Upper lobe of left lung (tissue), 6 donors: ENCODE data around the gene ASIP. TPM values are rescaled to one million over a fixed set of nuclear protein-coding genes. Genes with fewer than 3 reads are reported as not detected.
"Not testable (repeated sequence)": the region's sequence is repeated elsewhere in the genome, so short reads cannot be mapped to it uniquely, and the experiment has no call there.

Experiments
- ATAC-seq, 2 donors: fragments of 200-7000 bp; cut with Tn5 transposase; one replicate each; pipeline ENCODE4 v1.9.1; 2022; ENCODE audit warnings: mild to moderate bottlenecking in 2 of 2, moderate library complexity in 2 of 2; ENCODE audit not compliant: low FRiP score in 2 of 2
- DNase-seq, 2 donors: peaks; one replicate each; pipeline ENCODE4 v3.0.0-alpha.2; 2019 to 2020
- H3K27ac ChIP-seq, 4 donors: fragments of 200-600 bp; sonication (generic); one replicate each; pipeline ENCODE4 v1.5.1; 2016 to 2019
- H3K27me3 ChIP-seq, 4 donors: fragments of 200-600 bp; sonication (generic); one replicate each; pipeline ENCODE4 v1.5.1; 2017 to 2019
- H3K36me3 ChIP-seq, 4 donors: fragments of 200-600 bp; sonication (generic); one replicate each; pipeline ENCODE4 v1.5.1; 2016 to 2019
- H3K4me1 ChIP-seq, 4 donors: fragments of 200-600 bp; sonication (generic); one replicate each; pipeline ENCODE4 v1.5.1; 2018 to 2019
- H3K4me3 ChIP-seq, 4 donors: fragments of 200-600 bp; sonication (generic); one replicate each; pipeline ENCODE4 v1.5.1; 2017 to 2019; ENCODE audit warnings: mild to moderate bottlenecking in 2 of 4, moderate library complexity in 1 of 4
- H3K9me3 ChIP-seq, 4 donors: fragments of 200-600 bp; sonication (generic); one replicate each; pipeline ENCODE4 v1.5.1; 2018 to 2019
- EP300 ChIP-seq, 4 donors: sonication (generic); formaldehyde crosslinking; IDR thresholded peaks; one replicate each; pipeline ENCODE4 v1.5.1; 2017; ENCODE audit warnings: antibody characterized with exemption in 4 of 4, control low read depth in 2 of 4
- POLR2A ChIP-seq, 4 donors: fragments of 450-650 bp; IDR thresholded peaks; one replicate each; pipeline ENCODE4 v1.5.1; 2016 to 2017; ENCODE audit warnings: antibody characterized with exemption in 4 of 4, mild to moderate bottlenecking in 2 of 4
- POLR2AphosphoS5 ChIP-seq, 2 donors: sonication (generic); formaldehyde crosslinking; IDR thresholded peaks; one replicate each; pipeline ENCODE4 v1.5.1; 2017; ENCODE audit warnings: antibody characterized with exemption in 2 of 2
- WGBS, 2 donors: methylation state at CpG; one replicate each; pipeline ENCODE4 v1.1.5; 2017 to 2018; 5-methylcytosine and 5-hydroxymethylcytosine counted together
- total RNA-seq, 6 donors: library from RNA; depleted of rRNA in 4 of 6; stranded (reverse); fragments of >200 nt in 4 of 6; gene quantifications; one replicate each; pipeline versions ENCODE4 v1.1.0 to v1.2.1, GENCODE V29; 2016 to 2021
- TF ChIP-seq, protein P1 (sequence below), 6 experiments: fragments of 450-650 bp in 4 of 6; fragments of 200-600 bp in 2 of 6; sonication (generic) in 2 of 6; IDR thresholded peaks; one replicate each; pipeline ENCODE4 v1.5.1; 2016 to 2019; ENCODE audit warnings: antibody characterized with exemption in 6 of 6
- donor health status: DM: no; HTN: no; CAD: no; lungs with moderate emphysema.
- donor health status: DM: no; HTN: yes; CAD: no; lungs with severe emphysema.

The ASIP gene
- total RNA-seq, 6 donors from 2014 or later, result 0.47 to 0.54 TPM; not detected in 4

DNA sequence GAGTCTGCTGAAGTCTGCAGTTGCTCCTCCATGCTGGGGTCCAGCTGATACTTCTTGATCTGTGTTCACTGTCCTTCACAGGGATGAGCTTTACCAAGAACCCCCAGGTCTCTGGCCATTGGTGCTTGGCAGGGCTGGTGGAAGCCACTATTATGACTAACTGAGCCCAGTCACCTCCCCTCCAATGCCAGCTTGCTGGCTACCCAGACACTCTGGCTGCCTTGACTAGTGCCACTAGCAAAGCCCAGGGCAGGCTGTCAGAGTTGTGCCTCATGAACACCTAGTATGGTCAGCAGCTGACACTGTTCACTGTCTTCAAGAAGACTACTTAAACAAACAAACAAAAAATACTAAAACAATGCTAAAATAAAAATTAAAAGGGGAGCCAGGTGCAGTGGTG, 8.8 kb downstream of the ASIP start:
- Histone ChIP-seq H3K4me1 (peaks cover 0 to 4% (median 0%) of the 10 kb centered on the region in 4 donors), H3K27ac (no peak overlapping the region), H3K36me3 (no peaks in the 10 kb centered on the region), H3K27me3 (no peaks in the 10 kb centered on the region), H3K4me3 (no peak overlapping the region), H3K9me3 (no peaks in the 10 kb centered on the region)
- DNase-seq (no peak), ATAC-seq (no peak)
- TF ChIP-seq, protein P1, sequence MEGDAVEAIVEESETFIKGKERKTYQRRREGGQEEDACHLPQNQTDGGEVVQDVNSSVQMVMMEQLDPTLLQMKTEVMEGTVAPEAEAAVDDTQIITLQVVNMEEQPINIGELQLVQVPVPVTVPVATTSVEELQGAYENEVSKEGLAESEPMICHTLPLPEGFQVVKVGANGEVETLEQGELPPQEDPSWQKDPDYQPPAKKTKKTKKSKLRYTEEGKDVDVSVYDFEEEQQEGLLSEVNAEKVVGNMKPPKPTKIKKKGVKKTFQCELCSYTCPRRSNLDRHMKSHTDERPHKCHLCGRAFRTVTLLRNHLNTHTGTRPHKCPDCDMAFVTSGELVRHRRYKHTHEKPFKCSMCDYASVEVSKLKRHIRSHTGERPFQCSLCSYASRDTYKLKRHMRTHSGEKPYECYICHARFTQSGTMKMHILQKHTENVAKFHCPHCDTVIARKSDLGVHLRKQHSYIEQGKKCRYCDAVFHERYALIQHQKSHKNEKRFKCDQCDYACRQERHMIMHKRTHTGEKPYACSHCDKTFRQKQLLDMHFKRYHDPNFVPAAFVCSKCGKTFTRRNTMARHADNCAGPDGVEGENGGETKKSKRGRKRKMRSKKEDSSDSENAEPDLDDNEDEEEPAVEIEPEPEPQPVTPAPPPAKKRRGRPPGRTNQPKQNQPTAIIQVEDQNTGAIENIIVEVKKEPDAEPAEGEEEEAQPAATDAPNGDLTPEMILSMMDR (IDR thresholded peaks at IDR 0.05), result no peak
- no peak for TF ChIP-seq EP300 (IDR thresholded peaks at IDR 0.05)
- no peak for TF ChIP-seq POLR2AphosphoS5 (IDR thresholded peaks at IDR 0.05)
- no peak for TF ChIP-seq POLR2A (IDR thresholded peaks at IDR 0.05)

DNA sequence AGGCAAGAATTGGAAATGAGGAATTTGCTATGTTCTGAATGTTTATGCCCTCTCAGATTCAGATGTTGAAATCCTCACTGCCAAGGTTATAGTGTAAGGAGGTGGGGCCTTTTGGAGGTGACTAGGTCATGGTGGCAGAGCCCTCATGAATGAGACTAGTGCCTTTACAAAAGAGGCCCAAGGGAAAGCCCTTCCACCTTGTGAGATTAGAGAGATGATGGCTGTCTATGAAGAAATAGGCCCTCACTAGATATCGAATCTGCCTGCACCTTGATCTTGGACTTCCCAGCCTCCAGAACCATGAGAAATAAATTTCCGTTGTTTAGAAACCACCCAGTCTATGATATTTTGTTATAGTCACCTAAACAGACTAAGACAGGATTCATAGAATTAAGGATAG, 10.4 kb downstream of the ASIP start:
- ATAC-seq (no peak), DNase-seq (no peak)
- H3K27me3 ChIP-seq, result no peaks in the 10 kb centered on the region
- peaks cover 0 to 4% (median 0%) of the 10 kb centered on the region in 4 donors for H3K4me1 ChIP-seq
- H3K4me3 ChIP-seq, result no peak overlapping the region
- TF ChIP-seq POLR2A (IDR thresholded peaks at IDR 0.05) (no peak), EP300 (IDR thresholded peaks at IDR 0.05) (no peak), POLR2AphosphoS5 (IDR thresholded peaks at IDR 0.05) (no peak)
- TF ChIP-seq, protein P1 (IDR thresholded peaks at IDR 0.05), result no peak
- no peak overlapping the region for H3K27ac ChIP-seq
- no peaks in the 10 kb centered on the region for H3K9me3 ChIP-seq
- no peaks in the 10 kb centered on the region for H3K36me3 ChIP-seq
- 87 to 90% methylated on average over 2 of the region's 2 CpGs for WGBS, 2 donors

DNA sequence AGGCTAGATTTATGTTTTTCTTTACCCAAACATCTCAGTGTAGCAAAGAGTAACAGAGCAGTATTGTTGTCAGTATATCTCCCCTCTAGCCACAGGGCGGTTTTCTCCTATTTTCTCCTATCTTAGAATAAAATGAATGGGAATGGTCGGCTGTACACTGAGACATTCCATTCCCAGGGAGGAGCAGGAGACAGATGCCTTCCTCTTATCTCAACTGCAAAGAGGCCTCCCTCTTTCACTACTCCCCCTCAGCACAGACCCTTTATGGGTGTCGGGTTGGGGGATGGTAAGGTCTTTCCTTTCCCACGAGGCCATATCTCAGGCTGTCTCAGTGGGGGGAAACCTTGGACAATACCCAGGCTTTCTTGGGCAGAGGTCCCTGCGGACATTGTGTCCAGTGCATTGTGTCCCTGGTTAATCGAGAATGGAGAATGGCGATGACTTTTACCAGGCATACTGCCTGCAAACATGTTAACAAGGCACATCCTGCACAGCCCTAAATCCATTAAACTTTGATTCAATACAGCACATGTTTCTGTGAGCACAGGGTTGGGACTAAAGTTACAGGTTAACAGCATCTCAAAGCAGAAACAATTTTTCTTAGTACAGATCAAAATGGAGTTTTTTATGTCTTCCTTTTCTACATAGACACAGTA, 11.3 kb downstream of the ASIP start:
- H3K4me3 ChIP-seq, result not testable (repeated sequence)
- WGBS, 2 donors, result 70% methylated on average over 6 to 7 of the region's 7 CpGs

DNA sequence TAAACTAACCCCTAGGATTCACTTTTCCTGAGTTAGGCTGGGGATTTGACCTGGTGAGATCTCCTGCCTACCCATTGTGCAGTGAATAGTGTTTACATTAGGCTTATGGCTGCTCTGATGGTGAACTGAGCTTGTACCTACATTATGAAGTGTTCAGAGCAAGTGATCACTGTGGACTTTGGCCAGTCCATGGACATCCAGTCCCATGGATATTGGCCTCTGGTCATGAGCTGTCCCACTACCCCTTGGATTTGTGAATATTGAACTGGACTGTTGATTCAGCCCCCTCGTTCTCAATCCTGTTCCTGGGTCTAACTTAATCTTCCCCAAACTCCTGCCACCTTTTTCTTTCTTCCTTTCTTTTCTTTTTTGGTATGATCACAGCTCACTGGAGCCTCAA, 13.8 kb downstream of the ASIP start:
- Histone ChIP-seq H3K4me3 (no peak overlapping the region), H3K36me3 (no peaks in the 10 kb centered on the region), H3K4me1 (no peaks in the 10 kb centered on the region), H3K27me3 (no peaks in the 10 kb centered on the region), H3K9me3 (no peaks in the 10 kb centered on the region), H3K27ac (no peak overlapping the region)
- no peak for ATAC-seq
- WGBS, 2 donors, result 77 to 79% methylated on average over 1 of the region's 1 CpG
- no peak for TF ChIP-seq POLR2AphosphoS5 (IDR thresholded peaks at IDR 0.05)
- no peak for TF ChIP-seq EP300 (IDR thresholded peaks at IDR 0.05)
- TF ChIP-seq POLR2A (IDR thresholded peaks at IDR 0.05), result no peak
- TF ChIP-seq, protein P1 (IDR thresholded peaks at IDR 0.05), result no peak
- DNase-seq, result no peak

More for the DNA sequence above, 11.3 kb downstream of the ASIP start:
- not testable (repeated sequence) for H3K27me3 ChIP-seq, H3K9me3 ChIP-seq, DNase-seq, H3K27ac ChIP-seq, ATAC-seq, H3K4me1 ChIP-seq, H3K36me3 ChIP-seq

- 75 to 79% methylated on average over 5 of the region's 5 CpGs for WGBS, 2 donors
- Histone ChIP-seq H3K4me3 (no peak overlapping the region), H3K27ac (no peak overlapping the region), H3K36me3 (no peaks in the 10 kb centered on the region), H3K4me1 (no peaks in the 10 kb centered on the region), H3K27me3 (no peaks in the 10 kb centered on the region), H3K9me3 (no peaks in the 10 kb centered on the region)
- DNase-seq (no peak), ATAC-seq (no peak)
- no peak for TF ChIP-seq POLR2A (IDR thresholded peaks at IDR 0.05)
- TF ChIP-seq, protein P1 (IDR thresholded peaks at IDR 0.05), result no peak
These were observed 15.5 kb downstream of the ASIP start for GRCh38 chr20:34256629-34257124.
